HG03025 (cell line): Measurements from ENCODE around the gene CDRT15.
"Not testable (repeated sequence)": the region's sequence is repeated elsewhere in the genome, so short reads cannot be mapped to it uniquely, and the experiment has no call there.

Experiments used
- ATAC-seq: cut with Tn5 transposase; IDR thresholded peaks from one replicate; pipeline ENCODE4 v1.9.1; 2021; ENCODE audit warnings: mild to moderate bottlenecking, moderate library complexity; ENCODE audit not compliant: unreplicated experiment, low FRiP score

The CDRT15 gene

GRCh38 chr17:14209215-14209614 is 27.4 kb downstream of the CDRT15 start:
- no peak for ATAC-seq

- no peak for ATAC-seq
Measured at GRCh38 chr17:14207791-14208190, 28.9 kb downstream of the CDRT15 start.

GRCh38 chr17:14206891-14207290 is 29.8 kb downstream of the CDRT15 start:
- no peak for ATAC-seq

- no peak for ATAC-seq
Measured at GRCh38 chr17:14205992-14206461, 30.6 kb downstream of the CDRT15 start.

GRCh38 chr17:14205380-14205779 is 31.3 kb downstream of the CDRT15 start:
- no peak for ATAC-seq

GRCh38 chr17:14204546-14204945 is 32.1 kb downstream of the CDRT15 start:
- no peak for ATAC-seq

- ATAC-seq: no peak
Measured at GRCh38 chr17:14204084-14204483, 32.6 kb downstream of the CDRT15 start.

- no peak for ATAC-seq
Measured at GRCh38 chr17:14203388-14203787, 33.3 kb downstream of the CDRT15 start.

- ATAC-seq: no peak
Measured at GRCh38 chr17:14202388-14203166, 34.1 kb downstream of the CDRT15 start.

GRCh38 chr17:14201988-14202380 is 34.7 kb downstream of the CDRT15 start:
- ATAC-seq: no peak

- ATAC-seq: no peak
Measured at GRCh38 chr17:14201021-14201987, 35.4 kb downstream of the CDRT15 start.

- ATAC-seq: no peak
Measured at GRCh38 chr17:14200354-14200753, 36.3 kb downstream of the CDRT15 start.

- ATAC-seq: no peak
Measured at GRCh38 chr17:14199601-14200000, 37.1 kb downstream of the CDRT15 start.

GRCh38 chr17:14198575-14198974 is 38.1 kb downstream of the CDRT15 start:
- ATAC-seq: no peak

- no peak for ATAC-seq
Measured at GRCh38 chr17:14198013-14198412, 38.6 kb downstream of the CDRT15 start.

- ATAC-seq: no peak
Measured at GRCh38 chr17:14197586-14197985, 39.1 kb downstream of the CDRT15 start.

- no peak for ATAC-seq
Measured at GRCh38 chr17:14197057-14197456, 39.6 kb downstream of the CDRT15 start.

- no peak for ATAC-seq
Measured at GRCh38 chr17:14196377-14196997, 40.2 kb downstream of the CDRT15 start.

- not testable (repeated sequence) for ATAC-seq
Measured at GRCh38 chr17:14192636-14193344, 43.9 kb downstream of the CDRT15 start.

- not testable (repeated sequence) for ATAC-seq
Measured at GRCh38 chr17:14192039-14192438, 44.6 kb downstream of the CDRT15 start.
